HFF-Myc (cell line): ENCODE data around the gene CLASP2.

Experiments used
- DNase-seq: peaks from one replicate; pipeline ENCODE4 v3.0.0-alpha.2; 2011; ENCODE audit warnings: low read depth; ENCODE audit errors: extremely low read depth
- H3K4me3 ChIP-seq: replicated peaks from 2 replicates; pipeline ENCODE4 v1.5.1; 2011; ENCODE audit warnings: low read depth, mild to moderate bottlenecking, control low read depth, low read length
- TF ChIP-seq, protein P1 (sequence below): IDR thresholded peaks from 2 replicates; pipeline ENCODE4 v1.5.1; 2012; ENCODE audit warnings: mild to moderate bottlenecking, low read depth, low read length, control low read depth; ENCODE audit errors: missing control alignments

The CLASP2 gene

DNA sequence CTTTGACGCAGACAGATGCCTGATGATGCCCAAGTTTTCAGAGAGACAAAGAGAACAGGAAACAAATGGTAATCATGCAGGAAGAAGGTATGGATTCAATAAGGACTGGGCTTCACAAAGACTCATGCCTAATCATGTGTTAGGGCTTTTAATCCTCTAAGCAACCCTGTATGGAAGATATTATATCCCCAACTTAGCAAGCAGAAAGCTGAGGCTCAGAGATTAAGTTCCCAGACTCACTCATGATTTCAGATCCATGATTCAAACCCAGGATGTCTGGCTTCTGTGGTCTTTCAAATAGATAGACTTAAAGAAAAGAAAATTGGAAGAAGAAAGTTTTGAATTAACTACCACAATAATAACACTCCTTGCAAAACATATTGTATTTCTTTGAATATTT lies 4.1 kb upstream of the CLASP2 start:
- no peak for DNase-seq
- no peak overlapping the region for H3K4me3 ChIP-seq
- TF ChIP-seq, protein P1, sequence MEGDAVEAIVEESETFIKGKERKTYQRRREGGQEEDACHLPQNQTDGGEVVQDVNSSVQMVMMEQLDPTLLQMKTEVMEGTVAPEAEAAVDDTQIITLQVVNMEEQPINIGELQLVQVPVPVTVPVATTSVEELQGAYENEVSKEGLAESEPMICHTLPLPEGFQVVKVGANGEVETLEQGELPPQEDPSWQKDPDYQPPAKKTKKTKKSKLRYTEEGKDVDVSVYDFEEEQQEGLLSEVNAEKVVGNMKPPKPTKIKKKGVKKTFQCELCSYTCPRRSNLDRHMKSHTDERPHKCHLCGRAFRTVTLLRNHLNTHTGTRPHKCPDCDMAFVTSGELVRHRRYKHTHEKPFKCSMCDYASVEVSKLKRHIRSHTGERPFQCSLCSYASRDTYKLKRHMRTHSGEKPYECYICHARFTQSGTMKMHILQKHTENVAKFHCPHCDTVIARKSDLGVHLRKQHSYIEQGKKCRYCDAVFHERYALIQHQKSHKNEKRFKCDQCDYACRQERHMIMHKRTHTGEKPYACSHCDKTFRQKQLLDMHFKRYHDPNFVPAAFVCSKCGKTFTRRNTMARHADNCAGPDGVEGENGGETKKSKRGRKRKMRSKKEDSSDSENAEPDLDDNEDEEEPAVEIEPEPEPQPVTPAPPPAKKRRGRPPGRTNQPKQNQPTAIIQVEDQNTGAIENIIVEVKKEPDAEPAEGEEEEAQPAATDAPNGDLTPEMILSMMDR: no peak

DNA sequence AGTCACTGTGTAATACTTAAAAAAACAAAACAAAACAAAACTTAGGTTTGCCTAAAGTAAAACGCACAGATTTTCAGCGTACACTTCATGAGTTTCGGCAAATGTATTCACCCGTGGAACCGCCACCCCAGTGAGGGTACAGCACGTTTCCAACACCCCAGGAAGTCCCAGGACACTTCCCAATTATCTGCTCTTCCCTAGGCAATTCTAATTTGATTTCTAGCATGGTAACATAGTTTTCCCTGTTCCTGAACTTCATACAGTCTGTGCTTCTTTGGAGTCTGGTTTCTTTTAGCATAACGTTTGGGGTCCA lies 497 bp upstream of the CLASP2 start:
- no peak for DNase-seq
- TF ChIP-seq, protein P1: no peak
- H3K4me3 ChIP-seq: peak overlapping the region; percentile 77

DNA sequence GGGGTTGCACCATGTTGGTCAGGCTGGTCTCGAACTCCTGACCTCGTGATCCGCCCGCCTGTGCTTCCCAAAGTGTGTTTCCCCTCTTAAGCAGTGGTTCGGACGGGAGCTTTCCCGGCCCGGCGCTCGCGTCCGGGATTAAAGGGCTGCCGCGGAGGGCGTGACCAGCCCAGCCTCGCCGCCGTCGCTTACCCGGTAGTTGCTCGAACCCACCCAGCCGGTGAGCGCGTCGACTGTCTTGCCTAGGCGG lies 513 bp downstream of the CLASP2 start:
- peak overlapping the region; percentile 77 for H3K4me3 ChIP-seq
- TF ChIP-seq, protein P1: no peak
- DNase-seq: no peak

DNA sequence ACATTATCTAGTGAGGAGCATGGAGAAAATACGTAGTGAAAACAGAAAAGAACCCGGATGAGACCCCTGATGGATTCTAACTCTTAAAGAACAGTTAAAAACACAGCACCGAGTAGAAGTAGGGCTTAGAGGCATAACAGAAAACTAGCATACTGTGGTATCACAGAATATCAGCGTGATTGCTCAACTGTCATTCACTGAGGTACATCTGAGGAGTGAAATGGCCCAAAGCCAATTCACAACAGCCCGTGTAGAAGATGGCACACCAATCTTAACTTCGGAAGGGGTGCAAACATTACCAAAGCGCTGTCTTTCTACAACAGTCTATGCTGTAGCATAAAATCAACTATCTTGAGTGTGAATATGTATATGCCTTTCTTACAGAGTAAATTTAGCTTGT lies 1.8 kb downstream of the CLASP2 start:
- TF ChIP-seq, protein P1: no peak
- no peak for DNase-seq

DNA sequence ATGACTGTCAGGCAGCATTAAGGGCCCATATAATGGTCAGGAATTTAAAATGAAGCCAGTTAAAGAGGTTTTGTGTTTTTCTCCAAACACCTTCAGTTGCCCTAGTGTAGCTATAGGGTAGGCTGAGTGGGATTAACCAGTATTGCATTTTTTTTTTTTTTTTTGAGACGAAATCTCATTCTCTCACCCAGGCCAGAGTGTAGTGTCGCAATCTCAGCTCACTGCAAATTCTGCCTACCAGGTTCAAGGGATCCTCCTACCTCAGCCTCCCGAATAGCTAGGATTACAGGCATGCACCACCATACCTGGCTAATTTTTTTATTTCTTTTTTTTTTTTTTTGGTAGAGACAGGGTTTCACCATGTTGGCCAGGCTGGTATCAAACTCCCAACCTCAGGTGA lies 7.0 kb downstream of the CLASP2 start:
- DNase-seq: no peak
- no peak overlapping the region for H3K4me3 ChIP-seq
- TF ChIP-seq, protein P1: no peak

More for the DNA sequence above, 1.8 kb downstream of the CLASP2 start:
- H3K4me3 ChIP-seq: peak overlapping the region; percentile 77

DNA sequence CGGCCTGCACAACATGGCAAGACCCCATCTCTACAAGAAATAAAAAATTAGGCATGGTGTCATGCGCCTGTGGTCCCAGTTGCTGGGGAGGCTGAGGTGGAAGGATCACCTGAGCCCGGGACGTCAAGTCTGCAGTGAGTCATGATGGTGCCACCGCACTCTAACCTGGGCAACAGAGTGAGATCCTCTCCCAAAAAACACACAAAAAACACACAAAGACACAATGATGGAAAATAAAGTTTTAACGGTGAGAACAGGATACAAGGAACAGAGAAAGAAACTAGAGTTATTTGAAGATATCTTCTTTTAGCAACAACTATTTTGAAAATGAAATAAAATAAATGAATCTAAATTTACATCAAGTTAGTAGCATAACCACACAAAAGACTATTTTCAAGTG lies 12.0 kb downstream of the CLASP2 start:
- DNase-seq: no peak
- no peak overlapping the region for H3K4me3 ChIP-seq
- TF ChIP-seq, protein P1: no peak

DNA sequence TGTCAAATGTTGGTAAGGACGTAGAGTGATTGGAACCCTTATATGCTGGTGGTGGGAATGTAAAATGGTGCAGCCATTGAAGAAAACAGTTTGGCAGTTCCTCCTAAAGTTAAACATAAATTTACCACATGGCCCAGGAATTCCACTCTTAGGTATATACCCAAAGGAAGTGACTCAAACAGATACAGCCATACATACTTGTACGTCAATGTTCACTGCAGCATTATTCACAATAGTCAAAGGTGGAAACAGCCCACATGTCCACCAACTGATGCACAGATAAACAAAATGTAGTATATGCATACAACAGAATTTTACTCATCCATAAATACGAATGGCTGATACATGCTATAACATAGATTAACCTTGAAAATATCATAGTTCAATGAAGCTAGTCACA lies 13.2 kb downstream of the CLASP2 start:
- TF ChIP-seq, protein P1: no peak
- no peak overlapping the region for H3K4me3 ChIP-seq
- no peak for DNase-seq
